HepG2 (cell line): ENCODE results near the gene CCL22. TPM values are rescaled to one million over a fixed set of nuclear protein-coding genes. Genes with fewer than 3 reads are reported as not detected.

Source experiments
- ARHGAP35 ChIP-seq: sonication (generic); formaldehyde crosslinking; IDR thresholded peaks from 2 replicates; pipeline ENCODE4 v1.9.0; 2022; ENCODE audit warnings: mild to moderate bottlenecking, inconsistent platforms, moderate library complexity, missing genetic modification reagents, borderline replicate concordance
- ASH2L ChIP-seq: fragments of 300-600, 200-600 bp; sonication (generic); IDR thresholded peaks from 2 replicates; pipeline ENCODE4 v1.7.0; 2017; ENCODE audit warnings: low read depth, mild to moderate bottlenecking, moderate library complexity, mixed read lengths, low read length; ENCODE audit not compliant: insufficient read length
- ATF2 ChIP-seq: sonication (generic); formaldehyde crosslinking; IDR thresholded peaks from 2 replicates; pipeline ENCODE4 v1.4.0; 2020; ENCODE audit warnings: missing genetic modification reagents
- BCL6 ChIP-seq: IDR thresholded peaks from 2 replicates; pipeline ENCODE4 v1.6.1; 2016; ENCODE audit warnings: missing genetic modification reagents, missing compliant biosample characterization
- DNMT1 ChIP-seq: sonication (generic); formaldehyde crosslinking; IDR thresholded peaks from 2 replicates; pipeline ENCODE4 v1.5.1; 2020; ENCODE audit warnings: mild to moderate bottlenecking, missing genetic modification reagents
- DPF2 ChIP-seq: sonication (generic); formaldehyde crosslinking; IDR thresholded peaks from 2 replicates; pipeline ENCODE4 v1.4.0; 2020; ENCODE audit warnings: mild to moderate bottlenecking, low read depth, missing genetic modification reagents, borderline replicate concordance
- DR1 ChIP-seq: sonication (generic); formaldehyde crosslinking; IDR thresholded peaks from 2 replicates; pipeline ENCODE4 v1.8.0; 2021; ENCODE audit warnings: mild to moderate bottlenecking, missing genetic modification reagents, inconsistent platforms
- ETV5 ChIP-seq: IDR thresholded peaks from 2 replicates; pipeline ENCODE4 v1.6.1; 2018; ENCODE audit warnings: missing biosample characterization, missing genetic modification reagents, inconsistent platforms, borderline replicate concordance
- FOSL2 ChIP-seq: sonication (generic); formaldehyde crosslinking; IDR thresholded peaks from 2 replicates; pipeline ENCODE4 v1.4.0; 2020; ENCODE audit warnings: missing genetic modification reagents
- HMGXB4 ChIP-seq, 2 experiments: sonication (generic) in 1 of 2; formaldehyde crosslinking in 1 of 2; IDR thresholded peaks; 2 replicates each; pipeline versions ENCODE4 v1.4.0 to v1.6.1; 2018 to 2020; ENCODE audit warnings: missing genetic modification reagents in 2 of 2, borderline replicate concordance in 1 of 2, low read depth in 1 of 2, mild to moderate bottlenecking in 1 of 2, missing biosample characterization in 1 of 2
- HOXA9 ChIP-seq: sonication (generic); formaldehyde crosslinking; IDR thresholded peaks from 2 replicates; pipeline ENCODE4 v1.8.1; 2022; ENCODE audit warnings: missing genetic modification reagents, mild to moderate bottlenecking, moderate library complexity, borderline replicate concordance
- LCORL ChIP-seq, 2 experiments: fragments of 450-650 bp in 1 of 2; sonication (generic) in 1 of 2; formaldehyde crosslinking in 1 of 2; IDR thresholded peaks; 2 replicates each; pipeline versions ENCODE4 v1.5.0 to v1.6.1; 2017 to 2020; ENCODE audit warnings: antibody characterized with exemption in 1 of 2, missing genetic modification reagents in 1 of 2
- NR2F6 ChIP-seq, 2 experiments: IDR thresholded peaks; 2 replicates each; pipeline ENCODE4 v1.6.1; 2016; ENCODE audit warnings: antibody characterized with exemption in 1 of 2, mild to moderate bottlenecking in 1 of 2
- RAD21 ChIP-seq: fragments of 450-650 bp; formaldehyde crosslinking; IDR thresholded peaks from 2 replicates; pipeline ENCODE4 v1.5.0; 2020; ENCODE audit warnings: mild to moderate bottlenecking
- SALL1 ChIP-seq: sonication (generic); formaldehyde crosslinking; IDR thresholded peaks from 2 replicates; pipeline ENCODE4 v1.8.0; 2022; ENCODE audit warnings: mild to moderate bottlenecking, missing genetic modification reagents
- SOX5 ChIP-seq: IDR thresholded peaks from 2 replicates; pipeline ENCODE4 v1.6.1; 2016; ENCODE audit warnings: borderline replicate concordance
- ZNF292 ChIP-seq: sonication (generic); formaldehyde crosslinking; IDR thresholded peaks from 2 replicates; pipeline ENCODE4 v1.8.1; 2022; ENCODE audit warnings: mild to moderate bottlenecking, low read depth, missing genetic modification reagents, borderline replicate concordance
- ZNF563 ChIP-seq: sonication (generic); formaldehyde crosslinking; IDR thresholded peaks from 2 replicates; pipeline ENCODE4 v1.8.0; 2022; ENCODE audit warnings: mild to moderate bottlenecking, moderate library complexity, missing genetic modification reagents
- ZNF609 ChIP-seq: sonication (generic); formaldehyde crosslinking; IDR thresholded peaks from 2 replicates; pipeline ENCODE4 v1.4.0; 2020; ENCODE audit warnings: mild to moderate bottlenecking, missing genetic modification reagents, borderline replicate concordance
- ZNF746 ChIP-seq: sonication (generic); formaldehyde crosslinking; IDR thresholded peaks from 2 replicates; pipeline ENCODE4 v1.8.0; 2022; ENCODE audit warnings: mild to moderate bottlenecking, missing genetic modification reagents
- polyA plus RNA-seq, 8 experiments: library from polyadenylated mRNA; depleted of rRNA in 3 of 8; stranded (reverse) in 7 of 8; unstranded in 1 of 8; fragments of >200 nt; fragmentation: Illumina TruSeq in 4 of 8; extraction: Trizol in 4 of 8; gene quantifications; 2 replicates each; pipeline versions ENCODE4 v1.2.1 to v1.2.3, GENCODE V29; 2011 to 2016; ENCODE audit warnings: low read depth in 4 of 8, missing spikeins in 1 of 8, mixed read lengths in 1 of 8; ENCODE audit not compliant: insufficient read depth in 1 of 8
- total RNA-seq, 5 experiments: library from RNA; depleted of rRNA; stranded (reverse); fragments of >200 nt; fragmentation: Illumina TruSeq; extraction: Trizol; gene quantifications; 2 replicates each; pipeline ENCODE4 v1.2.3, GENCODE V29; 2016; ENCODE audit warnings: low read depth in 1 of 5

Gene CCL22
- total and polyA plus RNA-seq, 2 of the 13 experiments (the other 11 are each of a cell fraction or from before 2014, with no cell fraction given): not detected

GRCh38 chr16:57377080-57377841, 18.7 kb downstream of the CCL22 start (continued):
- TF ChIP-seq ZNF563 (CRISPR knock-in tag): 0 out of 2 replicates have a peak, but pooled peaks have one; percentile 44
- TF ChIP-seq ZNF292 (CRISPR knock-in tag): 0 out of 2 replicates have a peak, but pooled peaks have one; percentile 16
- 0 out of 2 replicates have a peak, but pooled peaks have one; percentile 55 for TF ChIP-seq ARHGAP35
- TF ChIP-seq DNMT1 (CRISPR knock-in tag): no peak
- 0 out of 2 replicates have a peak, but pooled peaks have one; percentile 26 for TF ChIP-seq DPF2 (CRISPR knock-in tag)
- peak; percentile 19; the same call in 1 of the 2 replicates for TF ChIP-seq RAD21 (CRISPR knock-in tag)
- TF ChIP-seq FOSL2 (CRISPR knock-in tag): peak; percentile 69
- TF ChIP-seq HMGXB4 (CRISPR knock-in tag; IDR thresholded peaks at IDR 0.05; ENCODE audit: borderline replicate concordance in 1 of 2, low read depth in 1 of 2): no peak
- TF ChIP-seq ETV5 (CRISPR knock-in tag): peak; percentile 32; the same call in 1 of the 2 replicates
- no peak for TF ChIP-seq ATF2 (CRISPR knock-in tag)
- TF ChIP-seq ZNF609: 0 out of 2 replicates have a peak, but pooled peaks have one; percentile 62
- 0 out of 2 replicates have a peak, but pooled peaks have one; percentile 29 for TF ChIP-seq SOX5 (CRISPR knock-in tag)
- TF ChIP-seq ZNF746: 0 out of 2 replicates have a peak, but pooled peaks have one; percentile 15
- TF ChIP-seq LCORL (IDR thresholded peaks at IDR 0.05): no peak
- TF ChIP-seq LCORL (CRISPR knock-in tag; IDR thresholded peaks at IDR 0.05): peak; percentile 76; the same call in 1 of the 2 replicates
- TF ChIP-seq SALL1 (CRISPR knock-in tag): peak; percentile 73
- peak; percentile 30; the same call in 1 of the 2 replicates for TF ChIP-seq DR1 (CRISPR knock-in tag)
- TF ChIP-seq HOXA9 (CRISPR knock-in tag): no peak
- TF ChIP-seq ASH2L: peak; percentile 26
- peak; percentile 43; the same call in 1 of the 2 replicates for TF ChIP-seq NR2F6 (IDR thresholded peaks at IDR 0.05)
- TF ChIP-seq NR2F6 (CRISPR knock-in tag; IDR thresholded peaks at IDR 0.05): no peak
- TF ChIP-seq BCL6 (CRISPR knock-in tag): peak; percentile 57
